Measurements from ENCODE around the gene PRKG1.
"Not testable (repeated sequence)": the region's sequence is repeated elsewhere in the genome, so short reads cannot be mapped to it uniquely, and the experiment has no call there.

PRKG1 gene

DNA sequence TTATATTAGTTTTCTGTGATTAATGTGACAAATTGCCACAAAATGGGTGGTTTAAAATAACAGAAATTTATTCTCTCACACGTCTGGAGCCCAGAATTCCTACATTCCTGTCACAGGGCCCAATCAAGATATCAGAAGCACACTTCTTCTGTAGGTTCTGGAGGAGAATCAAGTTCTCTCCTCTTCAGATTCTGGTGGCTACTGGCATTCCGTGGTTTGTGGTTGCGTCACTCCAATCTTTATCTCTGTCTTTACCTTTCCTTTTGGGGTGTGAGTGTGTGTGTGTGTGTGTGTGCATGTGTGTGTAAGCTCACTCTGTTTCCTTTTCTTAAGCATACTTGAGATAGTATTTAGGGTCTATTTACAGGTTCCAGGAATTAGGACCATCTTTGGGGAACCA, 1124.3 kb downstream of the PRKG1 start:
- FAIRE-seq = no peak

DNA sequence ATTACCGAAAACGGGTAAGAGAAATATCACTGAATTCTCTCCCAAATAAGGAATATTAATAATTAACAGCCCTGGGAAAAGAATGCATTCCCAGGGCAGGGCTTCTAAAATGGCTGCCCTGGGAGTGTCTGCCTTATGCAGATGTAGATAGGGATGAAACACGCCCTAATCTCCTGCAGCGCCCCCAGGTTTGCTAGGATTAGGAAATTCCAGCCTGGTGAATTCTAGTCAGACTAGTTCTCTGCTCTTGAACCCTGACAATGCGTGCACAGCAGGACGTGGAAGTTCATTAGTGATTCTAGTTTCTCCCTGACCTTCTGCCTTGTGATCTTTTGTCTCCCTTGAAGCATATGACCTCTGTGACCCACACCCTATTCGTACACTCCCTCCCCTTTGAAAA, 1130.6 kb downstream of the PRKG1 start:
- FAIRE-seq = not testable (repeated sequence)

DNA sequence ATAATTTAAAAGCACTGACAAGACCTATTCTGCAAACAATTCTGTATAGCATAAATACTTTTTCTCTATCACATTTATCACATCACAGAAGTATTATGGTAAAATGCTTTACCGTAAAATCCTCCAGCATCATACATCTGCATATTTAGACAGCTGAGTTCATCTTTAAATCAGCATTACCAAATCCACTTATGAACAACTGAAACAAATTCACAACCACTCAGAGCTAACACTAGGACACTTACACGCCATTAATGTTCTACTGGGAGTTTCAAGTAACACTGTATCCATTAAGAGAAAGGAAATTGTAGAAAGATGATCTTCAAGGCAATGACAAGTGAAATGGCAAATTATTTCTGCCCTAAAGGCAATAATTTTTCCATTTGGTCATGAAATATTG, 1134.1 kb downstream of the PRKG1 start:
- no peak for FAIRE-seq

DNA sequence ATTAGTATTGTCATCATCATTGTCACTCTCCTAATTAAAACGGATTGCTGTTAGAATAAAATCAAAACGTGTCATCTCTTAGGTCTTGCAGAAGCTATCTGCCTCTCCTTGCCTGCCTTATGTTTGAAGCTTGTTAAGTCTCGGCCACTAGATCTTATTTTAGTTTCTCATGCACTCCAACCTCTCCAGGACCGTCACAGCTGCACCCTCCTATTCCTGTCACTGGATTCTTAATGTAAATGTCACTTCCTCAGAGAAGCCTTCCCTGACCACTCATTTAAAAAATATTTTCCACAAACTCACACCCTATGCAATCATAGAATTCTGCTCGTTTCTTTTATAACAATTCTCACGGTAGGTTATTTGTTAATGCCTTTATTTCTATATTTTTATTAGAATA, 1135.9 kb downstream of the PRKG1 start:
- no peak for FAIRE-seq

DNA sequence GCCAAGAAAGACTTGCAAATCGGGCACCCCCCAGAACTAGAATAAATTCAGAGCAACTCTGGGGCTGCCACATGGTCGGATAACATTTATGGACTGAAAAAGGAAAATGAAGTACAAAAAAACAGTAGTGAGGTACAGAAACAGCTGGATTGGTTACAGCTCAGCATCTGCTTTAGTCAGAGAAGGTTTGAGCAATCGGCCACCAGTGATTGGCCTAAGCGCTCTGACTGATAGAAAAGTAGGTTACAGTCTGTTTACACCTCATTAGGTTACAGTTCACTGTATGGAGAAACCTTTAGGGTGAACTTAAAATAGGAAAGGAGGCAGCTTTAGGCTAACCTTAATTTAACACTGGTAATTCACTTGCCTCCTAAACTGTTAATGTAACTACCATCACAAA, 1137.8 kb downstream of the PRKG1 start:
- FAIRE-seq = no peak

DNA sequence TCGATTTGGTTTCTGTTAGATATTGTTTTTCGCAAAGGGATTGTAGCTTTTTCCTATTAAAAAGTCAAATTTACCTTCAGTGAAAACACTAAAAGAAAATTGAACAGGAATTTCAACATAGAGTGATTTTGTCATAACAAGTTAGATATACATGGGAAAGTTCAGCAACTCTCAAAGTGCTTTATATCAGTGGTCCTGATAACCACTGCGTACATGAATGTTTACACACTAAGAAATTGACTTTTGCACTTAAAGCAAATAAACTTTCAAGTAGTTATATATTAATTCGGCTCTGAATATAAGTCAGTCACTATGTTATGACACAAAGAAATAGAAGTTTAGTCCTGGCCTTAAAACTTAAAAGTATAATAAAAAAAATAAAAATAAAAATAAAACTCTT, 1138.5 kb downstream of the PRKG1 start:
- FAIRE-seq = peak; percentile 69

DNA sequence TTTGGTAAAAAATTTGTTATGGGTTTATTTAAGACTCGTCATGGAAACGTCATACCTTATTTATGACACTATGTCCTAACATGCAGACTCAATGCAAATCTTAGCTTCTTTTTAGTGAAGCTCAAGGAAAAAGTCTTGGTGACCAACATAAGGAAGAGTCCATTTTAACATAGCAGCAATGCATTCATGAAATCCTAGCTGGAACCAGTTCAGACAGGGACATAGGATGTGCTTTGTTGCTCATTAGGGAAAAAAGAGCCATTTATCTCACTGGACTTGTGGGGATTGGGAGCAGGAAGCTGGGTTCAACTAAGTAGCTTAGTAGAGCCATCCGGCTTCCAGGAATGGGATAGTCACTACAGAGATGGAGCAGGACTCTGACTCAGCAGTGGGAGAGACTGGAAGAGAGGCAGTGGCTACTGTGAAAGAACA, 1139.0 kb downstream of the PRKG1 start:
- FAIRE-seq = no peak

DNA sequence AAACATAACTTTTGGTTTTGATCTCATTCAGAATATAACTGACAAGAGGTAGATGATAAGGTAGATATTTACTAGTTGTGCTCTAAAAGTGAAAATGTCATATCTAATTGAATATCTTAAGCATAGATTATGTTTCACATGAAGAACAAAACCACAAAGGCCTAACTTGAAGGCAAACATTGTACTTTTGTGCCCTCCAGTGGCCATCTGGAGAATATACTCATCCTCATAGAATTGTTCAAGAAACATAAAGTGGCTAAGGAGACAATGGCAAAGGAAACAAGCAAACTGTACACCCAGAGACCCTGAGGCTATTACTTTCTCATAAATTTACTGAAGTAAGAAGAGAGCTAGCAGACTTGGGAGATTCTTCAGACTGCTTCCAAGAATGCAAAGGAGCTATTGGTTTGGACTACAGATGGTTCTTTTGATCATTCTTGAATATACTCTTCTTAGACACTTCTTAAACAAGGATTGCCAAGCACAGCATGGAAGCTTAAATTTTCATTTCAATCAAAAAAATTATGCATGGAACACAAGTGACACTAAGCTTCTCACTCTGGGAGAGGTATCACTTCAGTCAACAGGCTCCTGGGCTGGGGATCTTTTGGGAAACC, 1141.6 kb downstream of the PRKG1 start:
- peak; percentile 96 for FAIRE-seq

DNA sequence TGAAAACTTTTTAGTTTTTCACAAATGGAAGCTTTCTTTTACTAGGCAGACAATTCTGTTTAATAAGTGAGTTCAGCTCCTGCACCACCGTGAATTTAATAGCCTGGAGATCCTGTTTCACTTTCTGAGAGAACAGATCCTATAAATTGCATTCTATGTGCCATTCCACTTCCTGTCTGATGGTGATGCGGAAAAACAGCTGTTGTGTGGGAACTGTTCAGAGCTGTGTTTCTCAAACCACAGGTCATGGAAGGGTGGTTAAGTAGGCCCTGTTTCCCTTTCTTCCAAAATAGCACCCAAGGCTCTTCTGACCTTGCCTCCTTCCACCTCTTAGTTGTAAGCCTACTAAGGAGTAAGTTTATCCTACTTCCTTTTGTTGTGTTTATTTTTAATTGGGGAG, 1142.6 kb downstream of the PRKG1 start:
- no peak for FAIRE-seq

DNA sequence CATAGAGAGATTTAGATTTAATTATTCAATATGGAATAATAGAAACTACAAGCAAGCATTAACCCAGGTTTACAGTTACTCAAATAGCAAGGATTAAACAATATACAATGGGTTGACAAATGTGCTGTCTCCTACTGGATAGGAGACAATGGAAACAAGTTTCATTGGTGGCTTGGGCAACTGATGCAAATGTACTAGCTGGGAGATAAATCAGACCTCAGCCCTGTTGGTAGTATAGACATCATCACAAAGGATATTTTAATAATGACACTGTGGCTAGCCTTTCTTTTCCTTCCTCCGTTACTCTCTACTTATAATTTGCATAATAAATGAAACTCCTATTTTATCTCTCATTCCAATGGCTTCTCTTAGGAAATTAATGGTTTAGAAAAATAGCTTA, 1143.2 kb downstream of the PRKG1 start:
- no peak for FAIRE-seq

DNA sequence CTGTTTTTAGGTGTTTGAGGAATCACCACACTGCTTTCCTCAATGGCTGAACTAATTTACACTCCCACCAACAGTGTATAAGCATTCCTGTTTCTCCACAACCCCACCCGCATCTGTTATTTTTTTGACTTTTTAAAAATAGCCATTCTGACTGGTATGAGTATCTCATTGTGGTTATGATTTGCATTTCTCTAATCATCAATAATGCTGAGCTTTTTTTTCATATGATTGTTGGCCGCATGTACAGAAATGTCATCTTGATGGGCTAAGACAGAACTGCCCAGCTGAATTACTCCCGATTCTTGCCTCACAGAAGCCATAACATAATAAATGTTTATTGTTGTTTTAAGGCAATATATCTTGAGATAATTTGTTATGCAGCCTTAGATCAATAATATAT, 1146.7 kb downstream of the PRKG1 start:
- no peak for FAIRE-seq

DNA sequence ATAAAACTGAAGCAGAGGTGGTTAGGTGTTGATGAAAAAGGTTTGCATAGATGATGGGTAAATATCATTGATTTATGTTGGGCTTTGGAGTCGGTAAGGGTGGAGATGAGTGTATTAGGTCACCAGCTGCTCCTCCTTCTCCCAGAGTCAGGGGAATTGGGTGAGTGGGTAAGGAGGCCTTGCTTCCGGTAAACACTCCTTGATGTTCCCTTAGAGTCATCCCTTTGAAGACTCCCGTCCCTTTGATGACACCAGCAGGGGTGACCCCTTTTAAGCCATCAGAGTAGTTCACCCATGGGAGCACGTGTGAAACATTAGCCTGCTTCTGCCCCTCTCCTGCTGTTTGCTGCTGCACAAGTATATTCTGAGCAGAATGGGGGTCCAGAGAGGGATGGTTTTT, 1147.6 kb downstream of the PRKG1 start:
- FAIRE-seq = no peak

DNA sequence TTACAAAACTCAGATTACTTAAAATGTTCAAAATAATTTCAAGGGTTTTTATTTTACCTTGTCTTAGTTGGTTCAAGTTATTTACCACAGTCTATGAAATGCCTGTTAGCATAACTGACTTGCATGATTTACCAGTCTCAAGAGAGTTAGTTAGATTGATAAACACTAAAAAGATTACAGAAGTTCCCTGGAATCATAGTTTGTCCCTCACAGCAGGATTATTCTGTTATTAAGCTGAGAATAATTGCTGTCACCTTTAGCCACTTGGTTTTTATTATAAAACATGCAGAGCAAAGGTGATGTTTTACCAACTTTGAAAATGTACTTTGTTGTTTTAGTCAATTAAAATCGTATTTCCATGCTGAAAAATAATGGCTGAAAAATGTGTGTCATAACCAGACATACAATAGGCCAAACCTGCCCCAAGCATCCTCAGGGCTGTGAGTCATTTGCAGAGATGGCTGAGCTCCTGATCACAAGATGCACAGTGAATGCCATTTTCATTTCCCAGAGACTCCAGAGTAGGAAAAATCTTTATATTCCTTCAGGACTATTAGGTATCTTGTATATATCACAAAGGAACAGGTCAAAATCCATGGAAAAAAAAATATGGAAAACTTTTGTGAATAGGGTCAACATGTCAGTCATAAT, 1152.0 kb downstream of the PRKG1 start:
- FAIRE-seq = no peak

DNA sequence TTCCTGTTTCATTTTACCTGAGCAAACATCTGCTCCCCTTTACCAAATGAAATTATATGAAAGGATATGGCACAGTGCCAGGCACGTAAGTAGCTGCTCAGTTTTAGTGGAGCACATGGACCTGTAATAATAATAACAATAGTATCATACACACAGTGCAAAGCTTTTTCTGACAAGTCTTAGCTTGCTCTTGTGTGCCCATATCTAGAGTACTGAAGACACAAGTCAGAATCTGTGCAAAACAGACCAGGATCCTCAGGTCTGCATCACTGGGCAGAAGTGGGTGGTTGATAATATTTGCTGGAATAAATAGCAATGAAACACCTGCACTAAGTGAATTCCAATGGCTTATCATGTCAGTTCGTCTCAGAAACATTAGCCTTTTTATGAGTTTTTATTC, 1154.3 kb downstream of the PRKG1 start:
- no peak for FAIRE-seq

DNA sequence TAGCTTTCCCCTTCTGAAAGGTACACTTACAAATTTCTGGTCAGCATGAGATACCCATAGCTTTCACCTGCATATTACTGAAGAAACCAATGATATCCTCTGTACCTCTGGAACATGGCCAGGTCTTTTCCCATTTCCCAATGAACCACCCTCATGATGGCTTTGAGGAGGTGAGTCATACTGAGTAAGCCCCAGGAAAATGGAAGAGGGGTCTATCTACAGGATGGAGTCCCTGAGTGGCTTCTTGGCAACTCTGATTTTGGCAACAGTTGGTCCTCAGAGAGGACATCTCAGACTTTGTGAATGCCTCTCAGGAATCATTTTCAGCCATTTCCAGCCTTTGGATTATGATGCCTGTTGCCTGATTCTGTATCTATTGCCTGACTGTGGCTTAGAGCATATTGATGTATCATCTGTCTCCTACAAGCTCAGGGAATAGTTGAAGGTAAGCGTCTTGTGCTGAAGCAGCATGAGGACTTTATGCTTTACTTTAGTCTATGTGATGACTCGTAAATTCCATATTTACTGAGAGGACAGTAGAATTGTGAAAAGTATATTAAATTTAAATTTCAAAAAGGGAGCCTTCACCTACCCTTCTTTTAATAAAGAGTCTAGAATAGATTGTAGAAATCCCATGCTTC, 1155.1 kb downstream of the PRKG1 start:
- no peak for FAIRE-seq

DNA sequence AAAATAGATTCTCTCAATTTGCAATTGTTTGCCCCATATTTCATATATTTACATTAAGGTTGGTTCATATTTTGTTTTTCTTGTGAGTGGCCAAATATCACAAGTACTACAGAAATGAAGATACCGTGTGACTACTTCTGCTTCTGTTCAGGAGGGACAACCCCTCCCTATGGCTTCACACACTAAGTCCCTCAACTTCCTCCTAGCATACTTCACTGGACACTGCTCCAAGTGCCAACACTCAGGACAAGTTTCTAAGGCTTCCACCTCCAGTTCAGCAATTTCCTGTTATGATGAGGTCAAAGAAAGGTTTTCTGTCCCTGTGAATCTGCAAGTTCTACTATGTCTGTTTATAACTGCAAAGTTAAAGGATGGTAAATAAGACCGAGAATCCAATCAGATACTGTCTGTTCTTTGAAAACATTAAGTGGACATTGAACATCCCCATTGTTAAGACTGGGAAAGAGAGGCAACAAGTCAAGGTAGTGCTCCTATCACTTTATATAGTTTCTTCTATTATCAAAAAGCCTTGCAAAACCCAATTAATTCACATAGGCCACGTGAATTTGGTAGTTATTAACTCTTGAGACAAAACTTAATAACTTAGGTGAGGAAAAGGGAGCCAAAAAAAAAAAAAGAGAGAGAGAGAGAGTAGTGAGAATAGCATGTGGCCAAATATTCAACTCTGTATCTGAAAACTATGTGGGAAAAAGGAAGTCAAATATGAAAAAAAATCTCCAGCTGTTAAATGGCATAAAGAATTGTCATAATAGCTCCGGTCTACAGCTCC, 1158.5 kb downstream of the PRKG1 start:
- FAIRE-seq = no peak

DNA sequence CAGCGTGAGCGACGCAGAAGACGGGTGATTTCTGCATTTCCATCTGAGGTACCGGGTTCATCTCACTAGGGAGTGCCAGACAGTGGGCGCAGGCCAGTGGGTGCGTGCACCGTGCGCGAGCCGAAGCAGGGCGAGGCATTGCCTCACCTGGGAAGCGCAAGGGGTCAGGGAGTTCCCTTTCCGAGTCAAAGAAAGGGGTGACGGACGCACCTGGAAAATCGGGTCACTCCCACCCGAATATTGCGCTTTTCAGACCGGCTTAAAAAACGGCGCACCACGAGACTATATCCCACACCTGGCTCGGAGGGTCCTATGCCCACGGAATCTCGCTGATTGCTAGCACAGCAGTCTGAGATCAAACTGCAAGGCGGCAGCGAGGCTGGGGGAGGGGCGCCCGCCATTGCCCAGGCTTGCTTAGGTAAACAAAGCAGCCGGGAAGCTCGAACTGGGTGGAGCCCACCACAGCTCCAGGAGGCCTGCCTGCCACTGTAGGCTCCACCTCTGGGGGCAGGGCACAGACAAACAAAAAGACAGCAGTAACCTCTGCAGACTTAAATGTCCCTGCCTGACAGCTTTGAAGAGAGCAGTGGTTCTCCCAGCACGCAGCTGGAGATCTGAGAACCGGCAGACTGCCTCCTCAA, 1159.2 kb downstream of the PRKG1 start:
- not testable (repeated sequence) for FAIRE-seq

DNA sequence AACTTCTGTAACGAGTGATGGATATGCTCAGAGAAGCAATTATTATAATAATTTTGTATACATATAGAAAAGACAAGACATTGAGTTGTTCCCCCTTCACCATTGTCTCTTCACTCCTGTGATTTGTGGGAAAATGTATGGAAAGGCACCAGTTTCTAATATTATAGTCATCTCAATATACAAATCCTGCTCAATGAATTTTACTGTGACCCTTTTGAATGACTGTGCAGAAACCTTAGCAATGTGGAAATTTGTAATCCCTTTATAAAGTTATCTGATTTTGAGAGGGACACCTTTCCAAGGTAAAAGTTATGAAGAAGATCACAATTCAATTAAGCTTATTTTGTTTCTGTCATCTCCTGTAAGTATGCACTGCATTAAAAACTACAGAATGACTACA, 1165.5 kb downstream of the PRKG1 start:
- no peak for FAIRE-seq

DNA sequence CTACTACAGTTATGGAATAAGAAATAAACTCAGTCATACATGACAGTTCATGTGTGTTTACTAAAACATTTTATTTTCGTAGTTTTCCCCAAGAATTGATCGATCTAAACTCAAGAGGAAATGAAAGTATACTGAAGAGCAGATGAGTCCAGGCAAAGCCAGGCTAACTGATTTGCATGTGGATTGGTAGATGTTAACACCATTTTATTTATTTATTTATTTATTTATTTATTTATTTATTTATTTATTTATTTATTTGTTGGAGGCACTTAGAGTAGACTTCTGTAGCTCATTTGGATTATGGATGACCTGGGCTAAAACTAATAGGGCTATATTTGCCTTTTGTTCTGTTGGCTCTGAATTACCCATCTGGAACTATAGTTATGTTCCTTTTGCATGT, 1171.3 kb downstream of the PRKG1 start:
- FAIRE-seq = no peak

DNA sequence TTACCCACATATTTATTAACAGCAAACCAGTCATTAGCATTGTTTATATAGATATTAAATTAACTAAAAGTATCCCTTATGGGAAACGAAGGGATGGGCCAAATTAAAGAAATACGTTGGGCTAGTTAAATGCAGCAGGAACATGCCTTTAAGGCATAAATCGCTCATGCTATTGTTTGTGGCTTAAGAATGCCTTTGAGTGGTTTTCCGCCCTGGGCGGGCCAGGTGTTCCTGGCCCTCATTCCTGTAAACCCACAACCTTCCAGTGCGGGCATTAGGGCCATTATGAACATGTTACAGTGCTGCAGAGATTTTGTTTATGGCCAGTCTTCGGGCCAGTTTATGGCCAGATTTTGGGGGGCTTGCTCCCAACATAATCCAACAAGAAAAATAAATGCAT, 1173.6 kb downstream of the PRKG1 start:
- not testable (repeated sequence) for FAIRE-seq

DNA sequence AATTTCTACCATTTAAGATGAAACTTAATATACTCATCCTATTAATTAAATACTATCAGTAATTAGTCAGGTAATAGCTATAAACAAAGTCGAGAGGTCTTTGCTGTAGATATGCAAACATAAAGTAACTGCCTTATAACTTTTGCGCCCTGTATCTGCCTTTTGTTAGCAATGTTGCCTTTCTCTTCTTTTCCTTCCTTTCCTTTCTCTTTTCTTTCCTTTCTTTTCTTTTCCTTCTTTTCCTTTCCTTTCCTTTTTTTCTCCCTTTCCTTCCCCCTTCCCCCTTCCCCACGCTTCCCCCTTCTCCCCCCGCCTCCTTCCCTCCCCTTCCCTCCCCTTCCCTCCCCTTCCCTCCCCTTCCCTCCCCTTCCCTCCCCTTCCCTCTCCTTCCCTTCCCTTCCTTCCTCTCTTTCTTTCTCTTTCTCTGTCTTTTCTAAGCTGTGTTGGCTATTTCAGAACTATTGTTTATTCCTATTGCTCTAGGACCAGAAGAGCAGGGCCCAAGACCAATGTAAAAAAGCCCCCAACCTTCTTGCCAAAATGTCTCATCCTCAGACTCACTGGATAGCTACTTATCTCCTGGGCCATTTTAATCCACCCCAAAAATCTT, 1174.5 kb downstream of the PRKG1 start:
- no peak for FAIRE-seq

DNA sequence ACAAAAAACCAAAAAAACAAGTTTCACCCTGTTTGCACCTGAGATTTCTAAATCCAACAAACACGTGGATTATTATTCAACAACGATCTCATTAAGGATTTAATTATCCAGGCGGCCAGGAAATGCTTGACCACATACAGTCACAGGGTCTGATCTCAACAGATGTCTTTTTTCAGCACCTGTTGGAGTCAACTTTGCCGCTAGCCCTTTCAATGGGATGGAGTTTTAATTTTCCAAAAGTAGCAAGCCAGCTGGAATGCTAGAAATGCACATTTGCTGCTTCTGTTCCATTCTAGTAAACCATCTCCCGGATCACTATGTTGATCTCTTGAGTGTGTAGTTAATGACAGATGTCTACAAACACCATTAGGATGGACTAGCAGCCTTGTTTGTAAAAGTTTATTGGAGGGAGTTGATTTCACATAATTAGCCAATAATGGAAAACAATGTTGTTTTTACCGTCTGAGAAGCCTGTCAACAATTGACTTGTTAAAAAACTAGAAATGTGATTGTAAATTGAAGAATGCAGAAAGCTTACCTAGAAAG, 1175.6 kb downstream of the PRKG1 start:
- no peak for FAIRE-seq

Data from colon (tissue), 2 donors.